ENCODE data around the gene SFXN1. TPM values are rescaled to one million over a fixed set of nuclear protein-coding genes. Genes with fewer than 3 reads are reported as not detected.

SFXN1 gene
- total and polyA plus RNA-seq, 4 donors, result 47.3 to 241 (median 53.7) TPM

GRCh38 chr5:175561085-175561484 is 82.7 kb downstream of the SFXN1 start:
- Histone ChIP-seq H3K27ac (ENCODE audit: low read depth in 1 of 2, low read length in 2 of 2) (no peak overlapping the region), H3K4me1 (ENCODE audit: control insufficient read depth in 4 of 4, insufficient read depth in 4 of 4, low read length in 3 of 4) (no peaks in the 10 kb centered on the region), H3K36me3 (ENCODE audit: control insufficient read depth in 4 of 4, insufficient read depth in 3 of 4, low read depth in 1 of 4, low read length in 3 of 4) (no peaks in the 10 kb centered on the region), H3K27me3 (ENCODE audit: control insufficient read depth in 4 of 4, insufficient read depth in 4 of 4, low read length in 3 of 4) (no peaks in the 10 kb centered on the region), H3K4me3 (ENCODE audit: low read depth in 1 of 3, low read length in 3 of 3) (no peak overlapping the region), H3K9ac (ENCODE audit: low read depth in 1 of 2, low read length in 2 of 2) (no peak overlapping the region), H3K9me3 (ENCODE audit: control insufficient read depth in 4 of 4, low read length in 3 of 4) (no peaks in the 10 kb centered on the region)
- no peak for TF ChIP-seq RAD21 (IDR thresholded peaks at IDR 0.05)
- no peak for TF ChIP-seq REST (IDR thresholded peaks at IDR 0.05)
- WGBS, result 75% methylated on average over 5 of the region's 5 CpGs
- DNase-seq (ENCODE audit: low spot score), result no peak

GRCh38 chr5:175564716-175565115 is 86.4 kb downstream of the SFXN1 start:
- no peaks in the 10 kb centered on the region for H3K27me3 ChIP-seq (ENCODE audit: control insufficient read depth in 4 of 4, insufficient read depth in 4 of 4, low read length in 3 of 4)
- H3K9ac ChIP-seq (ENCODE audit: low read depth in 1 of 2, low read length in 2 of 2), result no peak overlapping the region
- H3K4me3 ChIP-seq (ENCODE audit: low read depth in 1 of 3, low read length in 3 of 3), result no peak overlapping the region
- no peaks in the 10 kb centered on the region for H3K9me3 ChIP-seq (ENCODE audit: control insufficient read depth in 4 of 4, low read length in 3 of 4)
- 32% methylated on average over 1 of the region's 1 CpG for WGBS
- no peak for TF ChIP-seq CTCF (IDR thresholded peaks at IDR 0.05; ENCODE audit: low read depth, low read length, missing input control)
- no peak for TF ChIP-seq GABPA (IDR thresholded peaks at IDR 0.05 in 1 of 2, conservative IDR thresholded peaks at IDR 0.05 in 1 of 2)
- no peak for TF ChIP-seq RXRA (IDR thresholded peaks at IDR 0.05)
- TF ChIP-seq YY1 (IDR thresholded peaks at IDR 0.05), result no peak
- no peak for TF ChIP-seq MAX (IDR thresholded peaks at IDR 0.05)
- no peak for TF ChIP-seq REST (IDR thresholded peaks at IDR 0.05)
- TF ChIP-seq HNF4A (conservative IDR thresholded peaks at IDR 0.05), result no peak
- TF ChIP-seq SP1 (IDR thresholded peaks at IDR 0.05), result no peak
- TF ChIP-seq, protein P1, sequence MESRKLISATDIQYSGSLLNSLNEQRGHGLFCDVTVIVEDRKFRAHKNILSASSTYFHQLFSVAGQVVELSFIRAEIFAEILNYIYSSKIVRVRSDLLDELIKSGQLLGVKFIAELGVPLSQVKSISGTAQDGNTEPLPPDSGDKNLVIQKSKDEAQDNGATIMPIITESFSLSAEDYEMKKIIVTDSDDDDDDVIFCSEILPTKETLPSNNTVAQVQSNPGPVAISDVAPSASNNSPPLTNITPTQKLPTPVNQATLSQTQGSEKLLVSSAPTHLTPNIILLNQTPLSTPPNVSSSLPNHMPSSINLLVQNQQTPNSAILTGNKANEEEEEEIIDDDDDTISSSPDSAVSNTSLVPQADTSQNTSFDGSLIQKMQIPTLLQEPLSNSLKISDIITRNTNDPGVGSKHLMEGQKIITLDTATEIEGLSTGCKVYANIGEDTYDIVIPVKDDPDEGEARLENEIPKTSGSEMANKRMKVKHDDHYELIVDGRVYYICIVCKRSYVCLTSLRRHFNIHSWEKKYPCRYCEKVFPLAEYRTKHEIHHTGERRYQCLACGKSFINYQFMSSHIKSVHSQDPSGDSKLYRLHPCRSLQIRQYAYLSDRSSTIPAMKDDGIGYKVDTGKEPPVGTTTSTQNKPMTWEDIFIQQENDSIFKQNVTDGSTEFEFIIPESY (IDR thresholded peaks at IDR 0.05), result no peak
- no peak for TF ChIP-seq HNF4G (IDR thresholded peaks at IDR 0.05)
- no peak for TF ChIP-seq TAF1 (conservative IDR thresholded peaks at IDR 0.05)
- DNase-seq (ENCODE audit: low spot score), result no peak
- no peak overlapping the region for H3K27ac ChIP-seq (ENCODE audit: low read depth in 1 of 2, low read length in 2 of 2)
- H3K4me1 ChIP-seq (ENCODE audit: control insufficient read depth in 4 of 4, insufficient read depth in 4 of 4, low read length in 3 of 4), result no peaks in the 10 kb centered on the region
- H3K36me3 ChIP-seq (ENCODE audit: control insufficient read depth in 4 of 4, insufficient read depth in 3 of 4, low read depth in 1 of 4, low read length in 3 of 4), result no peaks in the 10 kb centered on the region

Data from liver (tissue), 9 donors.